Uterus (tissue), 2 donors: ENCODE results near the gene GPRC5D.

Experiments
- POLR2A ChIP-seq, 2 donors: fragments of 450-650 bp; IDR thresholded peaks; one replicate each; pipeline ENCODE4 v1.6.1; 2016; ENCODE audit warnings: antibody characterized with exemption in 2 of 2, mild to moderate bottlenecking in 1 of 2, moderate library complexity in 1 of 2
- TF ChIP-seq, protein P1 (sequence below), 4 experiments: fragments of 200-600 bp in 2 of 4; fragments of 450-650 bp in 2 of 4; sonication (generic) in 2 of 4; IDR thresholded peaks; one replicate each; pipeline ENCODE4 v1.5.1; 2016 to 2019; ENCODE audit warnings: antibody characterized with exemption in 4 of 4, mild to moderate bottlenecking in 2 of 4, moderate library complexity in 1 of 4

- TF ChIP-seq, protein P1, sequence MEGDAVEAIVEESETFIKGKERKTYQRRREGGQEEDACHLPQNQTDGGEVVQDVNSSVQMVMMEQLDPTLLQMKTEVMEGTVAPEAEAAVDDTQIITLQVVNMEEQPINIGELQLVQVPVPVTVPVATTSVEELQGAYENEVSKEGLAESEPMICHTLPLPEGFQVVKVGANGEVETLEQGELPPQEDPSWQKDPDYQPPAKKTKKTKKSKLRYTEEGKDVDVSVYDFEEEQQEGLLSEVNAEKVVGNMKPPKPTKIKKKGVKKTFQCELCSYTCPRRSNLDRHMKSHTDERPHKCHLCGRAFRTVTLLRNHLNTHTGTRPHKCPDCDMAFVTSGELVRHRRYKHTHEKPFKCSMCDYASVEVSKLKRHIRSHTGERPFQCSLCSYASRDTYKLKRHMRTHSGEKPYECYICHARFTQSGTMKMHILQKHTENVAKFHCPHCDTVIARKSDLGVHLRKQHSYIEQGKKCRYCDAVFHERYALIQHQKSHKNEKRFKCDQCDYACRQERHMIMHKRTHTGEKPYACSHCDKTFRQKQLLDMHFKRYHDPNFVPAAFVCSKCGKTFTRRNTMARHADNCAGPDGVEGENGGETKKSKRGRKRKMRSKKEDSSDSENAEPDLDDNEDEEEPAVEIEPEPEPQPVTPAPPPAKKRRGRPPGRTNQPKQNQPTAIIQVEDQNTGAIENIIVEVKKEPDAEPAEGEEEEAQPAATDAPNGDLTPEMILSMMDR (IDR thresholded peaks at IDR 0.05), result no peak
- no peak for TF ChIP-seq POLR2A (IDR thresholded peaks at IDR 0.05)
Observed at GRCh38 chr12:12930633-12931219, 21.2 kb downstream of the GPRC5D start.
